GM03348 (cell line): ENCODE results near the gene BACH2.

Source experiments
- DNase-seq: peaks from one replicate; pipeline ENCODE4 v3.0.0; 2012; ENCODE audit warnings: low spot score

BACH2 gene

GRCh38 chr6:89965441-89966227 lies 331.0 kb downstream of the BACH2 start:
- no peak for DNase-seq

DNA sequence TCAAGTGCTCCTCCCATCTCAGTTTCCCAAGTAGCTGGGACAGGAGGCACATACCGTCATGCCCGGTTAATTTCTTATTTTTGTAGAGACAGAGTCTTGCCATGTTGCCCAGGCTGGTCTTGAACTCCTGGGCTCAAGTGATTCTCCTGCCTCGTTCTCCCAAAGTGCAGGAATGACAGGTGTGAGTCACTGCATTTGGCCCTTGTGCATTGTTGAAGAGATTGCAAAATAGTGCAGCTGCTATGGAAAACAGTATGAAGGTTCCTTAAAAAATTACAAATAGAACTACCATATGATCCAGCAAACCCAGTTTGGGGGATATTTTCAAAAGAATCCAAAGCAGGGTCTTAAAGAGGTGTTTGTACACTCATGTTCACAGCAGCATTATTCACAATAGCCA lies 333.3 kb downstream of the BACH2 start:
- DNase-seq: no peak

DNA sequence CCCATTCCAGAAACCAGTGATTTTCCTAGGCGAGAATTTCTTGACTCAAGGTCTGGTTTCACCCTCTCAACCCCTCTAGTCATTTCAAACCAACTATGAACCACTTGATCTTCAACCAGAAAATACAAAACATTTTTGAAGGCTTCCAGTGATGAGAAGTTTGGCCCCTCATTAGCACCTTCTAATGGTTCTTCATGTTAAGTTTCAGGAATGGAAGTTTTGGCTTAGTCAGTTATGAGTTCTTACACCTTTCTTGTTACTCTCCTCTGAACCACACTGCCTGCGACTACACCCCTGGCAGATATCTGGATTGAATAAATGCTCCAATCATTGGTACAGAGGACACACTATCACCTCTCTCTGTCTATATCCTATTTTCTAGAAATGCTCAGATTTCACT lies 335.2 kb downstream of the BACH2 start:
- DNase-seq: no peak

DNA sequence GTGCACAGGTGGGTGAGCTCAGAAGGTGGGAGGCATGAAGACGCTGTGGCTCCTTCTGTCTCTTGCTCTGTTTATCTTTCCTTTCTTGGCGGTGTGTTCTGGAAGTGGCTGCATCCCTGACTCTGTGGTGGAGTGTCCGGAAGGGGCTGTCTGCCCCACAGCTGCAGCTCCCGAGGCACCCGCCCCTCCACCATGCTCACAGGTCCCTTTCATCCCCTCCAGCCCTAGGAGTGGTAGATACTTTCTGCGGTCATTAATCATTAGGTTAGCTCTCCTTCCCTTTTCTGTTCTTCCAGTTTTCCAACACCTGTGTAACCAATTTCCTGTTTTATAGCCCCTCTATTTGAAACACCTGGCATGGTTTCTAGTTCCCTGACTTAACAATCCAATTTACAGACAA lies 336.8 kb downstream of the BACH2 start:
- DNase-seq: no peak

DNA sequence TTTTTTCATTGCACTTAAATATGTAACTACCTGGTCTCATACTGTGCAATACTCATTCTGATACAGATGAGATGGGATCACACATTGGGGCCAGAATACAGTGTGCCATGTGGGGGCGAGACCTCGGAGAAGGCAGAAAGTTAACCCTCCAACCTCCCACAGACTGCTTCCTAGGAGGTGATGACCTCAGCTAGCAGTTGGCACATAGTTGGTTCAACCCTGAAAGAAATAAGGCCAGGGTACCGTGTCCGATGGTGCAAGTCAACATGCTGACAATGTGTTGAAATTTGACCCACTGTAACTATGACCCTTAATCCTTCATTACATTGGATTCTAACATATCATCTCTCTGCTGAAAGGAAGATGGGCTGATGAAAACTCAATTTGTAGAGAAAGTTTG lies 340.5 kb downstream of the BACH2 start:
- no peak for DNase-seq

DNA sequence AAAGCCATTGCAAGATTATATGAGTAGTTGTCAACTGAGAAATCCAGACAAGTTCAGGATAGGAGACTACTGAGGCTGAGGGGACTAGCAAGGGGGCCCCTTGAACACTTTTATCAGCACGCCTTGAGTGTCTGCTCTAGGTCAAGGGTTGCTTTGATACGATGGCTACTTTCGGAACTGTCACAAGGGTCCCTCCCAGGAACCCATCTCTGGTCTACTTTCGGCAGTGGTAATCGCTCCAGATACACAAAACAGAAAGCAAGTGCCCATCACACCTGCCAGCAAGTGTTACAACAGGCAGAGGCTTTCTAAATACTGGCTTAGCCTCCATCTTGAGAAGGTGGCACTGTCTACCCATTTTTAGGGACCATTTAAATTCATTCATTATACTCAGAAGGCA lies 341.3 kb downstream of the BACH2 start:
- DNase-seq: no peak

- no peak for DNase-seq
These were observed 341.9 kb downstream of the BACH2 start for GRCh38 chr6:89954721-89955148.

DNA sequence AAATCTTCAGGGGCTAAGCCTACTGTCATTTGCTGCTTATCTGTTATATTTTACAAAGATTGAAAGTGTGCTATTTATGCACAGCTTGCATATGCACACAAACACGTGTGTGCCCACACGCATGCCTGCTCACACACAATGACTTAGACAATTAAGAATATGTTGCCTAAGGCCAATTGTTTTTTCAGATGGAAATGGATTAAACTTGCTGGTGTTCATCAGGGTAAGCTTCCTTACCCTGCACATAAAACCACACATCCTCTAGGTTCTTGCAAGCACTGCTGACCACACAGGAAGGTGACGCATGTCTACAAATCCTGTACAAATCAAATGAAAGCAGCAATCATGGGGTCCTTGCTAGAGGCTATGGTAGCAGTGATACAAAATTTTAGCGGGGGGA lies 344.0 kb downstream of the BACH2 start:
- no peak for DNase-seq

GRCh38 chr6:89952105-89952671 lies 344.5 kb downstream of the BACH2 start:
- DNase-seq: no peak

GRCh38 chr6:89951574-89952104 lies 345.0 kb downstream of the BACH2 start:
- DNase-seq: no peak

- no peak for DNase-seq
These were observed 345.7 kb downstream of the BACH2 start for GRCh38 chr6:89950879-89951391.

GRCh38 chr6:89950446-89950845 lies 346.2 kb downstream of the BACH2 start:
- DNase-seq: no peak

DNA sequence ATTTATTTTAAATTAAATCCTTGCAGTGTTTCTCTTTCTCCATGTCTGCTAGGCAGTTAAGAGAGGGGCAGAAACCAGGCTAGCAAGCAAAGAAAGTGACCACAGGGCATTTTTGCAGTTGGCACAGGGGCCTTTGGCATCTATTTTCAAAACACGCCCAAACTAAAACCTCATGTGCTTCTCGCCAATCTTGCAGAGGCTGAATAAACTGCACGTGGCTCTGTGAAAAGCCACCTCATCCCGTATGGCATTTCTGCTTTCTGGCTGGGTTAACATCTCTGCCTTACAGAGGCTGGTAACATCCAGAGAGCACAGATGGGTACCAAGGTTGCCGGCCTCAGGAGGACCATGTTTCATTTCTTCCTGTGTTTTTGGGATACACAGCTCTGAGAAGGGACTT lies 347.8 kb downstream of the BACH2 start:
- no peak for DNase-seq

DNA sequence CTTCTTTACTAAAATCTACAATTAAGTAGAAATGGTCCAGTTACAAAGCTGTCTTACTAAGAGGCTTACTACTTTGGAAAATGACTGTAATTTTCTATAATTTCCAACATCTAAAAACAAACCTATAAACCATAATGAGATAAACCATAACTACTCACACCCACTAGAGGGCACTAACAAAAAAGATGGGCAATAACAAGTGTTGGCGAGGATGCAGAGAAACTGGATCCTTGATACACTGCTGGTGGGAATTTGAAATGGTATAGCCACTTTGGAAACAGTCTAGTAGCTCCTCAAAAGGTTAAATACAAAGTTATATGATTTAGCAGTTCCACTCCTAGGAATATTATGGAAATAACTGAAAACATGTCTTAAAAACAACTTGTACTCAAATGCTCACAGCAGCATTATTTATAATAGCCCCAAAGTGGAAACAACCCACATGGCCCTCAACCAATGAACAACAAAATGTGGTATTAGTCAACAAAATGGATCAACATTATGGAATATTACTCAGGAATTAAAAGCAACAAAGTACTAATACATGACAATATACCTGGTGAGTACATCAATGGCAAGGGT lies 351.7 kb downstream of the BACH2 start:
- no peak for DNase-seq

- DNase-seq: no peak
These were observed 352.4 kb downstream of the BACH2 start for GRCh38 chr6:89944181-89944755.

DNA sequence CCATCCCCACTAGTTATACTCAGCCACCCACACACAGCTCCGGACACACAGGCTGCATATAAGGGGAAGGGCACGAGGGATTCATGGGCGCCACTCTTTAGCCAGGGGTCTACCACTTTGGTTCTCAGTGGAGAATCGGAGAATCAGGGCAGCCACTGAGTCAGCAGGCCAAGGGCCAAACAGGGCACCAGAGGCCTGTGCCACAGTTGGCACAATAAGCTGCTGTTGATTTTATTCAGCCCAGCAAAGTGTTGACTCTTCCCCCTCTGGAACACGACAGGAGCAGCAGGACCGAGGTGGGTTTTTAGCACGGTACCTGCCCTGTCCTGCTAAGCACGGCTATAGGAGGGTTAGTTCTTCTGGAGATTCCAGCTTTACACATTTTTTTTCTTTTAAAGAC lies 354.0 kb downstream of the BACH2 start:
- no peak for DNase-seq

GRCh38 chr6:89941763-89942497 lies 354.7 kb downstream of the BACH2 start:
- no peak for DNase-seq

DNA sequence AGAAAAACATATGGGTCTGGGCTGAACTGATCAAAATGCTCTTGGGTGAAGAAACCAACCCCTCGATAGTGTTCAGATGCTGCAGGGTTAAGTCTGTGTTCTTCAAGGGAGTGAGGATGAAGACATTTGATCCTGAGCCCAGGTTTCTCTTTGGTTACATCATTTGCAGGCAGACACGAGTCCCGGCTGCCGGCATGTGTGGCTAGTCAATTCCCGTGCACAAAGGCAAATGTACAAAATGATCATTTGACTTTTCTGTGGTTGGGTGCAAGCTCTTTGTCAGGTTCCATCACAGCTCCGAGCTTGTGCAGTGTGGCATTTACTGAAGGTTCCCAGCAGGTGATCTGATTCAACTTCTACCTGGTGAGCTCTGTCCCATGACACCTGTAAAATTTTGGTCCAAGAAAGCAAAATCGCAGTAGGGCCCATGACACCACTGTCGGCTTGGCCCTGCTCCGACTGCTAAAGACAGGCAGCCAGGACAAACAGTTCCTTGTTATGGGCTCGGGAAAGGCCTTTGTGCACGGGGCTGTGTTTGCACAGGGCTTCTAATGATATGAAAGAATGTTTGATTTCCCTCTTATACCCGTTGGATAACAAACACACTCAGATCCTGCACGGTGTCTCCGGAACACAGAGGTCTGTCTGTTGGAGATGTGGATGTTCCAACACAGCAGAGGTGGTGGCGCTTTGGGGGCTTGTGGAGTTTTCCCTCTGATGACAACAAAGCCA lies 355.4 kb downstream of the BACH2 start:
- DNase-seq: no peak

- DNase-seq: peak; percentile 89
These were observed 356.2 kb downstream of the BACH2 start for GRCh38 chr6:89940225-89941027.

GRCh38 chr6:89939144-89939543 lies 357.5 kb downstream of the BACH2 start:
- DNase-seq: no peak
